ENCODE results near the gene RHOT2.

RHOT2 gene

DNA sequence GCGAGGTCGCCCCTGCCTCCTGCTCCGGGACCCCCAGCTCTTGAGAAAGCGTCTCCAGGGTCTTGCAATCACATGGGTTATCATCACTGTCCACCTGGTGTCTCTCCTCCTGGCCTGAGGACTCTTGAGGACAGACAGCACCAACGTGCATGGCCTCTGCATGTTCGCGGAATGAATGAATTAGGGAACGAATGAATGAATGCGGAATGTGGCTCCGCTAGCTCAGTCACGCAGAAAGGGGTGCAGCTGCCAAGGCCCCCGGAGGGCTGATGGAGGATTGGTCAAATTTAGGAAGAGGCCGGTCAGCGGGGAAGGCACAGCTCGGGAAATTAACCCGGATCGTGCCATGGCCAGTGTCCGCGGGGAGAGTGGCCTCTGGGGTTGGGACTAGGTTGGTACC, 34.4 kb downstream of the RHOT2 start:
- DNase-seq = no peak

- no peak for DNase-seq
Measured at GRCh38 chr16:703406-703805, 35.5 kb downstream of the RHOT2 start.

- DNase-seq = no peak
Measured at GRCh38 chr16:704047-704446, 36.1 kb downstream of the RHOT2 start.

GRCh38 chr16:704552-705380, 36.8 kb downstream of the RHOT2 start:
- DNase-seq = no peak

DNA sequence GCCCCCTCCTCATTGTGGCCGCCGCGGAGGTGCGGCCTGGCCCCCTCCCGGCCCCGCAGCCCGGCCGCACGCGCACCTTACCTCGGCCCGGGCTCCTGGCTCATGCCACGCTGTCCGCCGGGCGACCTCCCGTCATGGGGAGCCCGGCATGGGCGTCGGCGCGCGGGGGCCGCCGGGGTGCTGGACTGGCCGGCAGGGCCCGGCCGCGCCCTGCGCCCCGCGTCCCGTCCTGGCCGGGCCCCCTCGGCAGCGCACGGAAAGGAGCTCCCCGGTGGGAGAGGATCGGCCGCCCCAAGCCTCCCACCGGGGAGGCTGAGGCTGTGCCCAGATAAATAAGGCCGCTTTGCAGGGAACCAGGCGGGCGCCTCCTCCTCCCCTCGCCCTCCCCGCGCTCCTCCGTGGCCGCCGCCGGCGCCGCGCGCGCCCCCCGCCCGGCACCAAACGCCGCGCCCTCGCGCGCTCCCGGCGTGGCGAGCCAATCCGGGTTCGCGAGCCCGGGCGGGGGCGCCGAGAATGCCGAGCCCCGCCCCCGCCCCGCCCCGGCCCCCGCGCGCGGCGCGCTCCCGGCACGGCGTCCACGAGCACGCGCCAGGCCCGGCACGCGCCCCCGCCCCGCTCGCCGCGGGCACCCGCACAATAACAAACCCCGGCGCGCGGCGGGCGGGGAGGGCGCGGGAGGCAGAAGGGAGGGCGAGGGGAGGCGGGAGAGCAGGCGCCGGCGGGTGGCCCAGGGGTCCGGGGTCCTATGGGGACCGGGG, 37.7 kb downstream of the RHOT2 start, which contains the start of gene FBXL16:
Gene FBXL16, minus strand, starts transcription at position 371 of the 758 bp plus-strand sequence. CDS start 8,396 bp downstream, outside the sequence.
- peak; percentile 89 for DNase-seq

DNA sequence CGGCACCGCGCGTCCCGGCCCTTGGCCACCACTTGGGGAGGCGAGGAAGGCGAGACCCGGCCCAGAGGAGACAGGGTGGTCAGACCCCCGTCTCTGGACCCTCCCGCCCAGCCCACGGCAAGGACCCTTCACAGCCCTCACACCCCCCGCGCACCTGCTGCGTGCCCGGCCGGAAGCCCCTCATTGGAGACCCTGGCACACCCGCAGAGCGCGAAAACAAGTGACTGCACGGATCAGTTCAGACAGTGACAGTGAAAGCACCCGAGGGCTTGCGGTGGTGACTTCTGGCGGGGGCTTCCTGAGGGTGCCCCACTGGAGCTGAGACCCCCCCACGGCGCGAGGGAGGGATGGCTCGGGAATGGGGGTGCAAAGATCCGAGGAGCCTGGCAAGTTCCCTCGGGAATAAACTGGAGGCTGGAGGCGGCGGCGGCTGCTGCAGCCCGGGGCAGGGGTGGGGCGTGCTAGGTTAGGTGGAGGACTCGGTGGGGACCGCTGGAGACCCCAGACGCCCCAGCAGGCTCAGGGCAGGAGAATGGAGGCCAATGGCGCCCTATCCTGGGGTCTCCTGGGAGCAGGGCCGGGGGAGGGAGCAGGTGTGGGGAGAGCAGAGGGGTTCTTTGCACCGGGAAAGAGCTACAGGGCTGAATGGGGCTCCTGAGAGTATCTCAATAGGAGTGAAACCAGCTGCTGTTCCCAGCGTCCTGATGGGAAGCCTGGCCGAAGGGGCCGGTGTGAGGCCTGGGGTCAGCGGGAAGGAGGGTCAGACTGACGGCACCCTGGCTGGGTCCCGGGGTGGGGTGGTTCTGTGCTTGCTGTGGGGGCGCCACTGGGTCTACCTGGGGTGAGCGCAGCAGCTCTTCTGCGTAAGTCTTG, 38.5 kb downstream of the RHOT2 start:
- no peak for DNase-seq

GRCh38 chr16:707062-707538, 39.2 kb downstream of the RHOT2 start:
- no peak for DNase-seq

DNA sequence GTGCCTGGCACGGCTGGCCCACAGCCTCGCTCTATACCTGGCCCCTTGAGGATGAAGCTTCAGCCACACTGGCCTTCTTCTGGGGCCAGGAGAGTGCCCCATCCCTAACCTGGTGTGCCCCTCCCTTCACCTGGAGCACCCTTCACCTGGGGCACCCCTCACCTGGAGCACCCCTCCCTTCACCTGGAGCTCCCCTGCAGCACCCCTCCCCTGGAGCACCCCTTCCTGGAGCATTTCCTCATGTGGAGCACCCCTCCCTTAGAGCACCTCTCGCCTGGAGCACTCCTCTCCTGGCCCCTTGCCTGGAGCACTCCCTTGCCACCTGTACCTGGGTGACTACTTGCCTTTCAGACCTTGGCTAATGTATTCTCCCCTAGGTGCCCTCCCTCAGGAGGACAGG, 40.1 kb downstream of the RHOT2 start:
- DNase-seq = no peak

DNA sequence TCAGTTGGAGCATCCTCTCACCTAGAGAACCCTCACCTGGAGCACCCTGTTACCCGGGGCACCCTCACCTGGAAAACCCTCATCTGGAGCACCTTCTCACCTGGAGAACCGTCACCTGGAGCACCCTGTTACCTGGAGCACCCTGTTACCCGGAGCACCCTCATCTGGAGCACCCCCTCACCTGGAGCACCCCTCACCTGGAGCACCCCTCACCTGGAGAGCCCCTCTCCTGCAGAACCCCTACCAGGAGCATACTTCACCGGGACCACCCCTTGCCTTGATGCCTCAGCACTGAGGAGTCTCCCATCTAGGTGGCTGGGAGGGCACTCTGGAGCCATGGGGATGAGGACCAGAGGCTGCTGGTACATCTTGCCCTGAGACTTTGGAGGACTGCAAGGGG, 41.0 kb downstream of the RHOT2 start:
- DNase-seq = no peak

DNA sequence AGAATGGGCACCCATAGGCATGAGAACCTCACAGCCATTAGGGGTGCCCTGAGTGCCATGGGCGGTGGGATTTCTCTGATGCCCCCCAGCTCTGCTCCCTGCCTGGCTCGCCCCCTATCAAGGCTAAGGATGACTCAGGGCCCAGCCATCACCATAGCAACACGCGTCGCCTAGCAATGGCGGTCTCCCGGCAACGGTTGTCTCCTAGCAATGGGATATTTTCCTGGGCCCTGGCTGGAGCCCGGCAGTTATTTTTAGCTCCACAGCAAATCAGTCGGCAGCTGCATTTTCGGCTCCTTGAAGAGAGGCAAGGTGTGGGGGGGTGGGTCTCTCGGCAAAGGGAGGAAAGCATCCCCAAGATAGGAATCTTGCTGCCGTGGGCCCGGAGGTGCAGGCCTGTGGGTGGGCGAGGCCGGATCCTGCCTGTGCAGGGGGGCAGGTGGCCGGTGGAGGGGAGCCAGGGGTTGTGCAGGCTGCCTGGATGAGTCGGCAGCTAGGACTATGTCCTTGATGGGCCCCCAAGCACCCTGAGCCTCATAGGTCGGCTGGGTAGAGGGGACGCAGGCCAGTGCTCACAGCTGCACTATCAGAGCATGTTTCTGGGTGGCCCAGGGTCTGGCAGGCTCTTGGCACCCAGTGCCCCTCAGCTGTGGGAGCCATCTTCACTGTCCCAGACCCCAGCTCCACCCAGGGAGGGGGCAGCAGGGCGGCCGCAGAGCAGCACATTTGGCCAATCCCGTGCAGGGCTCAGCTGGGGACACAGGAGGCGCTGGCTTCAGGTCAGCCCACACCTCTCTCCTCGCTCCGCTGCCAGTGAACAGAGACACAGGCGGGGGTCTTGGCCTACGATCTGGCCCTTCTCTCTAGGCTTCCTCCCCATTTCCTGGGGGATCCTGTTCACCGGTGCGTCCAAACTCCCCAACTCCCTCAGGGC, 41.9 kb downstream of the RHOT2 start:
- DNase-seq = no peak

- no peak for DNase-seq
Measured at GRCh38 chr16:710500-711075, 42.7 kb downstream of the RHOT2 start.

GRCh38 chr16:711084-711483, 43.2 kb downstream of the RHOT2 start:
- no peak for DNase-seq

DNA sequence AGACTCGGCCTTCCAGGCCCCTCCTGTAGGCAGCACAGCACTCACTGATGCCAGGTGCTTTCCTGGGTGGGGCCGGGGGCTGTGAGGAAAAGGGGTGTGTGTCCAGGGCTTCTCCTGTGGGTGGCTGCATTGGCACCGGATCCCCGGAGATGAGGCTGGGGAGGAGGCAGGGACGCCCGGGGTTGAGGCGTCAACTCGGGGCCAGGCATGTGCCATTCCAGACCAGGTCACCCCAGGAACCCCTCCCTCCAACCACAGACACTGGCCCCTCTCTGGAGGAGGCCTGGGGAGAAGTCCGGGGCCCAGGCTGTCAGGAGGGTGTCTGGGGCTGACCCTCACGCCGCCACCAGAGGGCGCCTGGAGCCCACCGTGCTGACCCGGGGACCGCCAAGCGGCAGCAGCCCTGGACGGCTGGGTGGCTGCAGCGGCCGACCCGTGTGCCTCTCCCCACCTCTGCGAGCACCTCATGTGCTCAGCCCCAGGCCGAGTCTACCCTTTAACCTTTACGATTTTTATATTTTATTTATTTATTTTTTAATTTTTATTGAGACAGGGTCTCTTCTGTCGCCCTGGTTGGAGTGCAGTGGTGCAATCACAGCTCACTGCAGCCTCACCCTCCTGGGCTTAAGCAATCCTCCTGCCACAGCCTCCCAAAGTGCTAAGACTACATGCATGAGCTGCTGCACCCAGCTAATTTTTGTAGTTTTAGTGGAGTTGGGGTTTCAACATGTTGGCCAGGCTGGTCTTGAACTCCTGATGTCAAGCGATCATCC, 43.8 kb downstream of the RHOT2 start:
- peak; percentile 96 for DNase-seq

- peak; percentile 91 for DNase-seq
Measured at GRCh38 chr16:712740-713250, 44.9 kb downstream of the RHOT2 start.

DNA sequence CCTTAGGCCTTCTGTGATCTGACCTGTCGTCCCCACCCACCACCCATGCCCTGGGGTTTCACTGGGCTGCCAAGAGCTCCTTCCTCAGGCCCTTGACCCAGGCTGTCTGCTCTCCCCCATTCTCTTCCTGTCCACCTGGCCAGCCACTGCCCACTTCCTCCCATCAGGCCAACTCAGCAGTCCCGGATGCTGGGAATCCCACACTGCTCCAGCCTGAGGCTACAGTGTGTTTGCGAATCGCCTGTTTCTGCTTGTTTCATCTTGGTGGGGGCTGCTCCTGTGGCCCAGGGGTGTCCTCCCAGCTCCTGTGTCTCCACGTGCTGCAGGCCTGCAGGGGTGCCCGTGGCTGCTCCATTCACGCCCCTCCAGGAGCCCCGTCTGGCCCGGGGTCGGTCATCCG, 46.1 kb downstream of the RHOT2 start:
- DNase-seq = no peak

DNA sequence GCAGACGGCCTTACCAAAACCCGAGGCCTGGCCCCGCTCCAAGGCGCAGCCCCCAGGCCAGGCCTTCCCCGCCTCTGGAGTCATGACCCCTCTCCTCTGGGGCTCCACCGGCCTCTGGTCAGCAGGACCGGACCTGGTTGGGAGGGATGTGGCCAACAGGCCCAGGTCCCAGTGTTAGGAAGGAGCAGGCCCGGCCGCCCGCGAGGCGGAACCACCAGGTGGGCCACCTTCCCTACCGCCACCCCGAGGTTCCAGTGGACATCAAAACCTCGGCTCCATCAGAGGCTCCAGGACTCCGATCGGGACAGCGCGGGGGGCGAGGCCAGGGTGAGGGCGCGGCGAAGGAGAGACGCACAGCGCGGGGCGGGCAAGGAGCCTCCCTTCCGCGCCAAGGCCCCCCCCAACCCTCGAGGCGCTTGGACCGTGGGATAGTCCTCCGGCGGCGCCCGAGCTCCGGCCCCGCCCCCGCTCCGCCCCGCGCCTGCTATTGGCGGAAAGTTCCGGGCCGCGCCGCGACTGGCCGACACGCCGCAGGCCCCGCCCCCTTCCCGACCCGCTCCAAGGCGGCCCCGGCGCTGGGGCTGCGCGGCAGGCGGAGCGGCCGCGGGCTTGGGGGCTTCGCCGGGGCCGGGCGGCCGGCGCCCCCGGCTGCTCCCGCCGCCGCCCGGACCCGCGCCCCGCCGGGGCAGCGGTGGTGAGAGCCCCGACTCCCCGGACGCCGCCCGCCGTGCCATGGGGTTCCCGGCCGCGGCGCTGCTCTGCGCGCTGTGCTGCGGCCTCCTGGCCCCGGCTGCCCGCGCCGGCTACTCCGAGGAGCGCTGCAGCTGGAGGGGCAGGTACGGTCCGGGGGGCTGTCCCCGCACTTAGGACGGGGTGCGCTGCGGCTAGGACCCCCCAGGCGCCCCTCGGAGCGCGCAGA, 46.9 kb downstream of the RHOT2 start, which contains the start of gene METRN:
Gene METRN, plus strand, starts transcription at position 561 of the 919 bp plus-strand sequence. Its CDS starts 172 bp downstream, at position 733.
- DNase-seq = peak; percentile 91

- no peak for DNase-seq
Measured at GRCh38 chr16:715477-716199, 47.7 kb downstream of the RHOT2 start.

DNA sequence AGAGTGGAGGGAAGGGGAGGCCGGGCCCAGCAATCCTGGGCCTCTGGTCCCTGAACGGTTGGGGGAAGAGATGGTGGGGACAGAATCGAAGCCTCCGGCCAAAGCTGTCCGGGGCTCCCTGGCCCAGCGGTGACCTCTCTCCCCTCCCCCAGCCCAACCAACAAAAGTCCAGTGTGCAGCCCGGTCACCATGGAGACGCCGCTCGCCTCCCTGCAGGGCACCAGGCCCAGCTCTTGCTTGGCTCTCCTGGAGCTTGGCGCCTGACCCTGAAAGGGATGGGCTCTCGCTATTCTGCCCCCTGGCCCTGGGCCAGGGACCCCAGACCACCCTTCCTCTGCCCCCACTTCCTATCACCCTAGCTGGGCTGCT, 48.3 kb downstream of the RHOT2 start:
- no peak for DNase-seq
